ENCODE results near the gene SEM1. TPM values are rescaled to one million over a fixed set of nuclear protein-coding genes. Genes with fewer than 3 reads are reported as not detected.
"Not testable (repeated sequence)": the region's sequence is repeated elsewhere in the genome, so short reads cannot be mapped to it uniquely, and the experiment has no call there.

SEM1 gene
- 60.4 TPM for total RNA-seq (ENCODE audit: unreplicated experiment)
- long read RNA-seq, transcript SEM1-201 (3 exons, 1,314 nt) = major isoform, 160 of 169 reads
- long read RNA-seq, partial matches to known transcripts = 0 of 169 reads
- long read RNA-seq, other reads (novel, unspliced or antisense) = 9 of 169 reads

GRCh38 chr7:96709381-96710228, at the start of gene SEM1:
TSS of gene SEM1 (minus strand) at chr7:96709846. CDS start at chr7:96709763, 83 bp downstream.
- H3K27ac Mint-ChIP-seq (ENCODE audit: unreplicated experiment) = peak within 1 kb of the TSS; percentile 100
- H3K4me3 Mint-ChIP-seq (ENCODE audit: unreplicated experiment) = peak within 1 kb of the TSS; percentile 100
- TF ChIP-seq CTCF (IDR thresholded peaks at IDR 0.05; ENCODE audit: unreplicated experiment) = no peak
- peak; percentile 68 for DNase-seq (ENCODE audit: low spot score)
- no peaks in the 10 kb centered on the region for H3K27me3 Mint-ChIP-seq (ENCODE audit: unreplicated experiment)
- H3K4me1 Mint-ChIP-seq (ENCODE audit: unreplicated experiment) = peaks cover 2% of the 10 kb centered on the region
- H3K9me3 Mint-ChIP-seq (ENCODE audit: unreplicated experiment) = no peaks in the 10 kb centered on the region
- peaks cover 16% of the 10 kb centered on the region for H3K36me3 Mint-ChIP-seq (ENCODE audit: low read depth, unreplicated experiment)

- H3K36me3 Mint-ChIP-seq (ENCODE audit: low read depth, unreplicated experiment); DNase-seq (ENCODE audit: low spot score); H3K4me1 Mint-ChIP-seq (ENCODE audit: unreplicated experiment); H3K27ac Mint-ChIP-seq (ENCODE audit: unreplicated experiment); H3K4me3 Mint-ChIP-seq (ENCODE audit: unreplicated experiment); H3K9me3 Mint-ChIP-seq (ENCODE audit: unreplicated experiment); H3K27me3 Mint-ChIP-seq (ENCODE audit: unreplicated experiment): not testable (repeated sequence)
These were observed 48.2 kb upstream of the SEM1 start for GRCh38 chr7:96757880-96758279.

DNA sequence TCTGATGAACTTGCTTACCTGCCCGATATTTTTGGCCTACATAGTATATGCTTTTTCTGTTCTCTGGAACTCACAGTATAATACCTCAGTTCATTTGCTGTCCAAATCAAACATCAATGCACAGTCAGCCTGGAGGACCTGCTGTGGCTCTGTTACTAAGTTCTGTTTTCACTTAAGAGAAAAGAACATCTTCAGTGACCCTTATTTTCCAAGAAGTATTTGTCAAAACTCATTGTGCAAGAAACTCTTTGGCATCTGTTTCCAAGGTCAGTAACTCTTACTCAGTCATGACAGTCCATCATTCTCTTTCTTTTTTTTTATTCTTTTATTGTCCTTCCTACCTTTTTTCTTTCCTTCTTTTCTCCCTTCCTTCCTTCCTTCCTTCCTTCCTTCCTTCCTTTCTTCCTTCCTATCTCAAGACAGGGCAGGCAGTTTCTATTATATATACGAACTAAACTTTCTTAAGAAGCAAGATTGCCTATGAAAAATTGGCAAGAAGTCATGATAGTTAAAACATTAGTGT, 37.8 kb upstream of the SEM1 start:
- Mint-ChIP-seq H3K36me3 (ENCODE audit: low read depth, unreplicated experiment) (no peaks in the 10 kb centered on the region), H3K27me3 (ENCODE audit: unreplicated experiment) (no peaks in the 10 kb centered on the region), H3K4me1 (ENCODE audit: unreplicated experiment) (no peaks in the 10 kb centered on the region), H3K9me3 (ENCODE audit: unreplicated experiment) (no peaks in the 10 kb centered on the region), H3K27ac (ENCODE audit: unreplicated experiment) (no peak overlapping the region), H3K4me3 (ENCODE audit: unreplicated experiment) (no peak overlapping the region)
- TF ChIP-seq CTCF (IDR thresholded peaks at IDR 0.05; ENCODE audit: unreplicated experiment) = no peak
- no peak for DNase-seq (ENCODE audit: low spot score)

- TF ChIP-seq CTCF (IDR thresholded peaks at IDR 0.05; ENCODE audit: unreplicated experiment) = no peak
- Mint-ChIP-seq H3K9me3 (ENCODE audit: unreplicated experiment) (no peaks in the 10 kb centered on the region), H3K27me3 (ENCODE audit: unreplicated experiment) (no peaks in the 10 kb centered on the region), H3K4me1 (ENCODE audit: unreplicated experiment) (peaks cover 3% of the 10 kb centered on the region), H3K27ac (ENCODE audit: unreplicated experiment) (no peak overlapping the region), H3K4me3 (ENCODE audit: unreplicated experiment) (no peak overlapping the region), H3K36me3 (ENCODE audit: low read depth, unreplicated experiment) (no peaks in the 10 kb centered on the region)
- DNase-seq (ENCODE audit: low spot score) = no peak
These were observed 30.5 kb upstream of the SEM1 start for GRCh38 chr7:96740130-96740529.

DNA sequence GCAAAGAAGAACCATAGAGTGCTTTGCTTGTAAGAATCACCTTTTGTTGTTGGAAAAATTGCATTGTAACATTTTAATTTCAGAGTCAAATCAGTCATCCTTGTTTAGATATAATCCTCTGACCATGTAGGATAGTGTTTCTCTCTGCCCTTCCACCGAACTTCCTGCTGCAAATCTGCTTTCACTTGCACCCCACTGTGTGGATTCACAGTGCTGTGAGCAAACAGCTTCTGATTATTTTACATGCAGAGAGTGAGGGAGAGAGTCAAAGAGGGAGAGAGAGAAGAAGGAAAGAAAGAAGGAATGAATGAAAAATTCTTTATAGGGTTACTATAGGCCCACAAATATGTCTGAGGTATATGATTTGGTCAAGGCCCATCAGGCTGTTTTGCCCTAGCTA, 30.0 kb upstream of the SEM1 start:
- TF ChIP-seq CTCF (IDR thresholded peaks at IDR 0.05; ENCODE audit: unreplicated experiment) = no peak
- H3K4me1 Mint-ChIP-seq (ENCODE audit: unreplicated experiment) = peaks cover 3% of the 10 kb centered on the region
- H3K27ac Mint-ChIP-seq (ENCODE audit: unreplicated experiment) = no peak overlapping the region
- no peaks in the 10 kb centered on the region for H3K9me3 Mint-ChIP-seq (ENCODE audit: unreplicated experiment)
- H3K27me3 Mint-ChIP-seq (ENCODE audit: unreplicated experiment) = no peaks in the 10 kb centered on the region
- no peak for DNase-seq (ENCODE audit: low spot score)
- H3K36me3 Mint-ChIP-seq (ENCODE audit: low read depth, unreplicated experiment) = no peaks in the 10 kb centered on the region
- no peak overlapping the region for H3K4me3 Mint-ChIP-seq (ENCODE audit: unreplicated experiment)

Data from endothelial cell (in vitro differentiated cells).